ENCODE measurements around the gene HNRNPAB.

DNA sequence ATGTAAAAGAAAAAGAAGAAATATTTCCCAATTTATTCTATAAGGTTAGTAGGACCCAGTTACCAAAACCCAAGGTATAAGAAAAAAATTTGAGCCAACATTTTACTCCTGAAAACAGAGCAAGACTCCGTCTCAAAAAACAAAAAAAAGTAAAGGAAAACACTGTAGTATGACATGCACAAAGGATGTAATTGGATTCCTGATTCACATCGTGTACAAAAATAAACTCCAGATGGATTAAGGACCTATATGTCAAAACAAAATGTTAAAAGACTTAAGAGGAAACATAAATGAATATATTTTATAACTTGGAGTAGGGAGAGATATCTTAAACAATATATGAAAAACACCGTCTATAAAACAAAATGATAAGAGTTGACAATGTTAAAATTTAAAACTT lies 14.5 kb downstream of the HNRNPAB start:
- no peak for TF ChIP-seq EZH2phosphoT487 (IDR thresholded peaks at IDR 0.05; ENCODE audit: insufficient read depth, low read depth)
- no peak for TF ChIP-seq EZH2 (IDR thresholded peaks at IDR 0.05; ENCODE audit: insufficient read depth, poor library complexity, severe bottlenecking)
